HFFc6 (cell line): ENCODE measurements around the gene AIPL1. TPM values are rescaled to one million over a fixed set of nuclear protein-coding genes. Genes with fewer than 3 reads are reported as not detected.

Experiments
- DNase-seq: peaks from one replicate; pipeline ENCODE4 v3.0.0-alpha.2; 2018
- H3K27ac Mint-ChIP-seq: 2 replicates; pipeline ENCODE4 v1.8.0; 2020; ENCODE audit warnings: mild to moderate bottlenecking, mixed read lengths
- H3K27me3 Mint-ChIP-seq: 2 replicates; pipeline ENCODE4 v1.8.0; 2021; ENCODE audit warnings: mild to moderate bottlenecking, moderate library complexity, mixed read lengths; ENCODE audit not compliant: insufficient read depth
- H3K36me3 Mint-ChIP-seq: 2 replicates; pipeline ENCODE4 v1.8.0; 2021; ENCODE audit warnings: low read depth, mixed read lengths
- H3K4me1 Mint-ChIP-seq: 2 replicates; pipeline ENCODE4 v1.8.0; 2020; ENCODE audit warnings: low read depth, mixed read lengths
- H3K4me3 Mint-ChIP-seq: 2 replicates; pipeline ENCODE4 v1.8.0; 2020; ENCODE audit warnings: mild to moderate bottlenecking, moderate library complexity, mixed read lengths
- H3K9me3 Mint-ChIP-seq: 2 replicates; pipeline ENCODE4 v1.8.0; 2020; ENCODE audit warnings: mild to moderate bottlenecking, mixed read lengths
- total RNA-seq, 6 experiments: library from RNA; stranded (reverse); fragmentation: NEBNext Ultra II Directional; extraction: Animal tissue kit (Norgen Biotek cat#: 25700); gene quantifications; 2 replicates in 1 of 6; 3 replicates in 5 of 6; pipeline ENCODE4 v1.2.3, GENCODE V29; 2021
- TF ChIP-seq, protein P1 (sequence below): fragments of 200-600 bp; sonication (generic); IDR thresholded peaks from 2 replicates; pipeline ENCODE4 v1.5.0; 2021; ENCODE audit warnings: antibody characterized with exemption, mild to moderate bottlenecking

Gene AIPL1
- total RNA-seq, 6 experiments from 2014 or later = not detected

DNA sequence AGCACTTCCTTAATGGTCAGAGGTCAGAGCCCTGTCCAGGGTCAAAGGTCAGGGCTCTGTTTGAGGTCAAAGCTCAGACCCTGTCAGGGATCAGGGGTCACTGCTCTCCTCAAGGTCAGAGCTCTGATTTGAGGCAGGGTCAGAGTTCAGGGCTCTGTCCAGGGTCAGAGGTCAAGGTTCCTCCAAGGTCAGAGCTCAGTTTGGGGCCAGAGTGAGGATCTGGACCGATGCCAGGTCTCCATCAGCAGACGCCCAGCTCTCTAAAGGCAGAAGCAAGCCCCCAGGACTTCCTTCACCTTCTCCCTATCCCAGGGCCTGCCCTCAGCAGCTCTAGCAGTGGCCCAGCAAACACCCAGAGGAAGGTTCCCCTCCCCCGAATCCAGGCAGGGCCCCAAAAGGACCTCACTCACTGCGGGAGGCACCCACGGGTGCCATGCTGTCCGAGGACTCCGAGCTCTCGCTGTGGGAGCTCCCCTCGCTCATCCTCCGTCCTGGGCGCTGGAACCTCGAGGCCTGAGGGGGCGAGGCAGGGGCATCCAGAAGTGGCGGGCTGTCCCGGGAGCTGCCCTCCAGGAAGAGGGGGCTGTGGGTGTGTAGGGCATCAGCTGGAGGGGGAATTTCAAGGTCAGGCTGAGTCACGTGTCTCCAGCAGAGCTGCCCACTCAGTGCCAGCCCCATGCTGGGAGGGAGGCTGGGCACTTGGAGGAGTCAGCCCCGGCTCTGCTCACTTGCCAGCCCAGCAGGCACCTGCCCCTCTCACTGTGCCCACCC, 36.0 kb upstream of the AIPL1 start:
- TF ChIP-seq, protein P1, sequence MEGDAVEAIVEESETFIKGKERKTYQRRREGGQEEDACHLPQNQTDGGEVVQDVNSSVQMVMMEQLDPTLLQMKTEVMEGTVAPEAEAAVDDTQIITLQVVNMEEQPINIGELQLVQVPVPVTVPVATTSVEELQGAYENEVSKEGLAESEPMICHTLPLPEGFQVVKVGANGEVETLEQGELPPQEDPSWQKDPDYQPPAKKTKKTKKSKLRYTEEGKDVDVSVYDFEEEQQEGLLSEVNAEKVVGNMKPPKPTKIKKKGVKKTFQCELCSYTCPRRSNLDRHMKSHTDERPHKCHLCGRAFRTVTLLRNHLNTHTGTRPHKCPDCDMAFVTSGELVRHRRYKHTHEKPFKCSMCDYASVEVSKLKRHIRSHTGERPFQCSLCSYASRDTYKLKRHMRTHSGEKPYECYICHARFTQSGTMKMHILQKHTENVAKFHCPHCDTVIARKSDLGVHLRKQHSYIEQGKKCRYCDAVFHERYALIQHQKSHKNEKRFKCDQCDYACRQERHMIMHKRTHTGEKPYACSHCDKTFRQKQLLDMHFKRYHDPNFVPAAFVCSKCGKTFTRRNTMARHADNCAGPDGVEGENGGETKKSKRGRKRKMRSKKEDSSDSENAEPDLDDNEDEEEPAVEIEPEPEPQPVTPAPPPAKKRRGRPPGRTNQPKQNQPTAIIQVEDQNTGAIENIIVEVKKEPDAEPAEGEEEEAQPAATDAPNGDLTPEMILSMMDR = no peak
- Mint-ChIP-seq H3K36me3 (no peaks in the 10 kb centered on the region; the same call in 1 of the 2 replicates), H3K4me3 (no peak overlapping the region), H3K9me3 (no peaks in the 10 kb centered on the region), H3K4me1 (peaks cover 28% of the 10 kb centered on the region), H3K27me3 (peaks cover 12% of the 10 kb centered on the region), H3K27ac (no peak overlapping the region)
- no peak for DNase-seq

- DNase-seq = no peak
These were observed 35.3 kb upstream of the AIPL1 start for GRCh38 chr17:6470146-6470718.

GRCh38 chr17:6468051-6468790, 33.3 kb upstream of the AIPL1 start:
- H3K27me3 Mint-ChIP-seq = peaks cover 11% of the 10 kb centered on the region
- H3K27ac Mint-ChIP-seq = no peak overlapping the region
- no peaks in the 10 kb centered on the region; the same call in 1 of the 2 replicates for H3K36me3 Mint-ChIP-seq
- H3K9me3 Mint-ChIP-seq = no peaks in the 10 kb centered on the region
- TF ChIP-seq, protein P1 = no peak
- DNase-seq = no peak
- peaks cover 18% of the 10 kb centered on the region for H3K4me1 Mint-ChIP-seq
- H3K4me3 Mint-ChIP-seq = no peak overlapping the region

More at GRCh38 chr17:6470146-6470718, 35.3 kb upstream of the AIPL1 start:
- Mint-ChIP-seq H3K27ac (no peak overlapping the region), H3K4me3 (no peak overlapping the region), H3K27me3 (peaks cover 17% of the 10 kb centered on the region), H3K4me1 (peaks cover 23% of the 10 kb centered on the region), H3K9me3 (no peaks in the 10 kb centered on the region), H3K36me3 (no peaks in the 10 kb centered on the region; the same call in 1 of the 2 replicates)
- TF ChIP-seq, protein P1 = no peak

DNA sequence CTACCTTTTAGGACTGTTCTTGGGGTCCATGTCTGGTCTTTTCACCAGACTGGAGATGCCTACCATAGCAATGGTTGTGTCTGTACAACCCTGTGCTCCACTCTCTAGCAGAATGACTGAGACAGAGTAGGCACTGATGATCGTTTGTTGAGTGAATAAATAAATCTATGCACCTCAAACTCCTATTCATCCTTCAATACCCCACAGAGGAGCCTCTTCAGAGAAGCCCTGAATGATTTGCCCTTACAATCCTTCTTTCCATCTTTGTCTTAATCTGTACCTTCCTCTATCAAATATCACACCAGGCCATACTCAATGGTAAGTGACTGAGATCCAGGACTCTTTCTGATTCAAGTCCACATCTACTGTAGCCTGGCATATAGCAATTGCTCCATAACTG, 32.6 kb upstream of the AIPL1 start:
- no peaks in the 10 kb centered on the region; the same call in 1 of the 2 replicates for H3K36me3 Mint-ChIP-seq
- no peak for DNase-seq
- H3K27ac Mint-ChIP-seq = no peak overlapping the region
- no peak overlapping the region for H3K4me3 Mint-ChIP-seq
- H3K27me3 Mint-ChIP-seq = peaks cover 9% of the 10 kb centered on the region
- H3K9me3 Mint-ChIP-seq = no peaks in the 10 kb centered on the region
- peaks cover 13% of the 10 kb centered on the region for H3K4me1 Mint-ChIP-seq
- TF ChIP-seq, protein P1 = no peak

GRCh38 chr17:6465206-6466003, 30.5 kb upstream of the AIPL1 start:
- H3K4me3 Mint-ChIP-seq = no peak overlapping the region
- H3K9me3 Mint-ChIP-seq = no peaks in the 10 kb centered on the region
- no peaks in the 10 kb centered on the region for H3K4me1 Mint-ChIP-seq
- no peaks in the 10 kb centered on the region; the same call in 1 of the 2 replicates for H3K36me3 Mint-ChIP-seq
- no peak overlapping the region for H3K27ac Mint-ChIP-seq
- TF ChIP-seq, protein P1 = no peak
- no peak for DNase-seq
- H3K27me3 Mint-ChIP-seq = peaks cover 9% of the 10 kb centered on the region
